ENCODE data around the gene SWSAP1. TPM values are rescaled to one million over a fixed set of nuclear protein-coding genes. Genes with fewer than 3 reads are reported as not detected.
A peak's percentile ranks its signal among the peaks of the same experiment; 100 is the strongest.

SWSAP1 gene
- total RNA-seq, 1 donor from 2014 or later: 1.7 TPM

DNA sequence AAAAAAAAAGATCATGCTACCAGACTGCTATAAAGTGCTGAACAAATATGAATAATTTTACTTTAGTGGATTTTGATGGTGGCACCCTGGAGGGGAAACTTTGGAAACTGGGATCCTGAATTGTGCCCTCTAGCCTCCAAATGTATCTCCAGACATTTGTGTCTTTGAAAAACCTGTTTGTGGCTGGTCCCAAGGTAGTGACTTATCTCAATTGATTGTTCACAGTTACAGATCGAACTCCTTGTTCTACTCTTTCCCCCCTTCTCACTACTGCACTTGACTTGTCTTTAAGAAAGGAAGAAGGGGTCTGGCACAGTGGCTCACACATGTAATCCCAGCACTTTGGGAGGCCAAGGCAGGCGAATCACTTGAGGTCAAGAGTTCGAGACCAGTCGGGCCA is 34.1 kb downstream of the SWSAP1 start:
- Mint-ChIP-seq H3K36me3 (ENCODE audit: low read depth, unreplicated experiment) (no peaks in the 10 kb centered on the region), H3K27me3 (ENCODE audit: low read depth, unreplicated experiment) (no peaks in the 10 kb centered on the region), H3K4me1 (ENCODE audit: low read depth, unreplicated experiment) (peaks cover 2% of the 10 kb centered on the region), H3K27ac (ENCODE audit: unreplicated experiment) (no peak overlapping the region), H3K9me3 (ENCODE audit: unreplicated experiment) (no peaks in the 10 kb centered on the region), H3K4me3 (ENCODE audit: unreplicated experiment) (no peak overlapping the region)
- Histone ChIP-seq H3K9me3 (ENCODE audit: insufficient read depth, low read depth, low read length) (no peaks in the 10 kb centered on the region), H3K9ac (ENCODE audit: low read length) (no peak overlapping the region), H3K79me2 (ENCODE audit: insufficient read depth, low read length) (no peaks in the 10 kb centered on the region), H2AFZ (ENCODE audit: low read depth, low read length) (no peak overlapping the region), H3K36me3 (ENCODE audit: insufficient read depth, low read length) (no peaks in the 10 kb centered on the region), H3K27me3 (ENCODE audit: insufficient read depth, low read length) (peaks cover 3% of the 10 kb centered on the region), H3K4me2 (ENCODE audit: low read length) (no peak overlapping the region), H3K4me1 (ENCODE audit: insufficient read depth, low read length) (peaks cover 3% of the 10 kb centered on the region), H4K20me1 (ENCODE audit: insufficient read depth, low read length) (no peaks in the 10 kb centered on the region), H3K4me3 (ENCODE audit: insufficient read depth, low read depth, low read length) (no peak overlapping the region), H3K27ac (ENCODE audit: low read depth, low read length) (no peak overlapping the region)
- TF ChIP-seq, protein P1, sequence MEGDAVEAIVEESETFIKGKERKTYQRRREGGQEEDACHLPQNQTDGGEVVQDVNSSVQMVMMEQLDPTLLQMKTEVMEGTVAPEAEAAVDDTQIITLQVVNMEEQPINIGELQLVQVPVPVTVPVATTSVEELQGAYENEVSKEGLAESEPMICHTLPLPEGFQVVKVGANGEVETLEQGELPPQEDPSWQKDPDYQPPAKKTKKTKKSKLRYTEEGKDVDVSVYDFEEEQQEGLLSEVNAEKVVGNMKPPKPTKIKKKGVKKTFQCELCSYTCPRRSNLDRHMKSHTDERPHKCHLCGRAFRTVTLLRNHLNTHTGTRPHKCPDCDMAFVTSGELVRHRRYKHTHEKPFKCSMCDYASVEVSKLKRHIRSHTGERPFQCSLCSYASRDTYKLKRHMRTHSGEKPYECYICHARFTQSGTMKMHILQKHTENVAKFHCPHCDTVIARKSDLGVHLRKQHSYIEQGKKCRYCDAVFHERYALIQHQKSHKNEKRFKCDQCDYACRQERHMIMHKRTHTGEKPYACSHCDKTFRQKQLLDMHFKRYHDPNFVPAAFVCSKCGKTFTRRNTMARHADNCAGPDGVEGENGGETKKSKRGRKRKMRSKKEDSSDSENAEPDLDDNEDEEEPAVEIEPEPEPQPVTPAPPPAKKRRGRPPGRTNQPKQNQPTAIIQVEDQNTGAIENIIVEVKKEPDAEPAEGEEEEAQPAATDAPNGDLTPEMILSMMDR (IDR thresholded peaks at IDR 0.05; ENCODE audit: insufficient read depth, low read depth, low read length): no peak
- TF ChIP-seq EZH2 (IDR thresholded peaks at IDR 0.05; ENCODE audit: insufficient read depth, low read length): no peak
- FAIRE-seq (no peak), DNase-seq (ENCODE audit: low read depth) (no peak)

DNA sequence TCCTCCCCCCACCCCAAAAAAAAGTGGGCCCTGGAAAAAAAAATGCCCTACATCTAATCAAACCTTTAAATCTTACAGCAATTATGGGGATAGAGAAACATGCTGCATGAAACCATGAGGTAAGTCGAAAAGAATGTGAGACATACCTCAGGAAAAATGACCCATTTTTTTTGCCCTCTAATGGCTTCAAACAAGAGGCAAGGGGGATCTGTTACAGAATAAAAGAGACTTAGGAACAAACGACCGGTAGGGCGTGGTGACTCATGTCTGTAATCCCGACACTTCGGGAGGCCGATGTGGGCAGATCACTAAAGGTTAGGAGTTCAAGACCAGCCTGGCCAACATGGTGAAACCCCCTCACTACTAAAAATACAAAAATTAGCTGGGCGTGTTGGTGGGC is 36.2 kb downstream of the SWSAP1 start:
- Mint-ChIP-seq H3K36me3 (ENCODE audit: low read depth, unreplicated experiment) (no peaks in the 10 kb centered on the region), H3K4me3 (ENCODE audit: unreplicated experiment) (no peak overlapping the region), H3K27ac (ENCODE audit: unreplicated experiment) (no peak overlapping the region), H3K9me3 (ENCODE audit: unreplicated experiment) (no peaks in the 10 kb centered on the region), H3K4me1 (ENCODE audit: low read depth, unreplicated experiment) (peaks cover 2% of the 10 kb centered on the region), H3K27me3 (ENCODE audit: low read depth, unreplicated experiment) (no peaks in the 10 kb centered on the region)
- H3K27ac ChIP-seq (ENCODE audit: low read depth, low read length): no peak overlapping the region
- H3K9ac ChIP-seq (ENCODE audit: low read length): no peak overlapping the region
- no peak overlapping the region for H3K4me2 ChIP-seq (ENCODE audit: low read length)
- no peaks in the 10 kb centered on the region for H3K9me3 ChIP-seq (ENCODE audit: insufficient read depth, low read depth, low read length)
- H2AFZ ChIP-seq (ENCODE audit: low read depth, low read length): no peak overlapping the region
- FAIRE-seq (no peak), DNase-seq (ENCODE audit: low read depth) (peak; percentile 22)
- H3K4me3 ChIP-seq (ENCODE audit: insufficient read depth, low read depth, low read length): no peak overlapping the region
- no peaks in the 10 kb centered on the region for H3K79me2 ChIP-seq (ENCODE audit: insufficient read depth, low read length)
- peaks cover 3% of the 10 kb centered on the region for H3K27me3 ChIP-seq (ENCODE audit: insufficient read depth, low read length)
- H3K36me3 ChIP-seq (ENCODE audit: insufficient read depth, low read length): no peaks in the 10 kb centered on the region
- no peaks in the 10 kb centered on the region for H4K20me1 ChIP-seq (ENCODE audit: insufficient read depth, low read length)
- peaks cover 3% of the 10 kb centered on the region for H3K4me1 ChIP-seq (ENCODE audit: insufficient read depth, low read length)
- no peak for TF ChIP-seq EZH2 (IDR thresholded peaks at IDR 0.05; ENCODE audit: insufficient read depth, low read length)
- TF ChIP-seq, protein P1 (IDR thresholded peaks at IDR 0.05; ENCODE audit: insufficient read depth, low read depth, low read length): no peak

DNA sequence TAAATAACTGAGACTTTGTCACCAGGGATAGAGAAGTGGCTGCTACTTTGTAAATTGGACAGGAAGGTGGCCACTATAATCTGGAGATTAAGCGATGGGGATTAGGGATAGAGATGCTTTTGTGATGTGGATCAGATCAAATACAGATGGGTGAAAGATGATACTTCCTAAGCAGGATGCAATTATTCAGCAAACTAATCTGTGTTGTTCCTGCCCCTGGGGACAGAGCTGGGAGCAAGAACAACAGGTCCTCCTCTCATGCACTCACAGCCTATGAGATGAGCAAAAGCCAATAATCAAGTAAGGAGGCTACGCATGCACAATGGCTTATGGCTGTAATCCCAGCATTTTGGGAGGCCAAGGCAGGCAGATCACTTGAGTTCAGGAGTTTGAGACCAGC is 40.1 kb downstream of the SWSAP1 start:
- peaks cover 2% of the 10 kb centered on the region for H3K4me1 Mint-ChIP-seq (ENCODE audit: low read depth, unreplicated experiment)
- no peak overlapping the region for H3K27ac Mint-ChIP-seq (ENCODE audit: unreplicated experiment)
- H3K9me3 Mint-ChIP-seq (ENCODE audit: unreplicated experiment): no peaks in the 10 kb centered on the region
- peaks cover 13% of the 10 kb centered on the region for H3K27me3 Mint-ChIP-seq (ENCODE audit: low read depth, unreplicated experiment)
- Histone ChIP-seq H3K4me2 (ENCODE audit: low read length) (no peak overlapping the region), H3K27me3 (ENCODE audit: insufficient read depth, low read length) (peaks cover 17% of the 10 kb centered on the region), H3K27ac (ENCODE audit: low read depth, low read length) (no peak overlapping the region), H2AFZ (ENCODE audit: low read depth, low read length) (no peak overlapping the region), H3K36me3 (ENCODE audit: insufficient read depth, low read length) (no peaks in the 10 kb centered on the region), H3K4me3 (ENCODE audit: insufficient read depth, low read depth, low read length) (no peak overlapping the region), H3K9me3 (ENCODE audit: insufficient read depth, low read depth, low read length) (no peaks in the 10 kb centered on the region), H3K79me2 (ENCODE audit: insufficient read depth, low read length) (no peaks in the 10 kb centered on the region), H4K20me1 (ENCODE audit: insufficient read depth, low read length) (no peaks in the 10 kb centered on the region), H3K9ac (ENCODE audit: low read length) (no peak overlapping the region), H3K4me1 (ENCODE audit: insufficient read depth, low read length) (peaks cover 3% of the 10 kb centered on the region)
- TF ChIP-seq, protein P1 (IDR thresholded peaks at IDR 0.05; ENCODE audit: insufficient read depth, low read depth, low read length): no peak
- TF ChIP-seq EZH2 (IDR thresholded peaks at IDR 0.05; ENCODE audit: insufficient read depth, low read length): no peak
- H3K4me3 Mint-ChIP-seq (ENCODE audit: unreplicated experiment): no peak overlapping the region
- FAIRE-seq (no peak), DNase-seq (ENCODE audit: low read depth) (no peak)
- H3K36me3 Mint-ChIP-seq (ENCODE audit: low read depth, unreplicated experiment): no peaks in the 10 kb centered on the region

Measured in astrocyte (in vitro differentiated cells and primary cell).